Pancreas (tissue), 10 donors: ENCODE results near the gene TFIP11. TPM values are rescaled to one million over a fixed set of nuclear protein-coding genes. Genes with fewer than 3 reads are reported as not detected.

ENCODE experiments used
- ATAC-seq, 4 donors: fragments of 200-7000 bp; cut with Tn5 transposase; one replicate each; pipeline versions ENCODE4 v1.8.0 to v1.9.1; 2020; ENCODE audit warnings: mild to moderate bottlenecking in 4 of 4, moderate library complexity in 4 of 4
- DNase-seq, 6 donors: peaks; one replicate each; pipeline ENCODE4 v3.0.0-alpha.2; 2020
- FAIRE-seq: peaks from 2 replicates; lab custom pipeline; 2012; peaks lifted over from hg19 to GRCh38; lab: Jason Lieb, UNC
- H3K27ac ChIP-seq, 4 donors: fragments of 200-600 bp; sonication (generic); 1 replicate in 3 of 4; 2 replicates in 1 of 4; pipeline versions ENCODE4 v1.5.0 to v1.8.0; 2020
- H3K27me3 ChIP-seq, 4 donors: fragments of 200-600 bp; one replicate each; pipeline ENCODE4 v1.8.0; 2021
- H3K36me3 ChIP-seq, 3 donors: fragments of 200-600 bp; sonication (generic) in 1 of 3; one replicate each; pipeline versions ENCODE4 v1.5.0 to v1.8.0; 2020 to 2021
- H3K4me1 ChIP-seq, 3 donors: fragments of 200-600 bp; one replicate each; pipeline ENCODE4 v1.8.0; 2021
- H3K4me3 ChIP-seq, 4 donors: fragments of 200-600 bp; sonication (generic) in 2 of 4; one replicate each; pipeline versions ENCODE4 v1.5.0 to v1.8.0; 2020 to 2021
- H3K9me3 ChIP-seq, 4 donors: fragments of 200-600 bp; one replicate each; pipeline ENCODE4 v1.8.0; 2021
- WGBS, 2 donors: extraction: QIAGEN DNeasy Blood & Tissue Kit; methylation state at CpG; one replicate each; pipeline ENCODE4 v1.1.7; 2013; 5-methylcytosine and 5-hydroxymethylcytosine counted together
- intact Hi-C, 3 donors: fragments of 100-400 bp; cut with DNase I; formaldehyde crosslinking; loops; one replicate each; pipeline versions ENCODE4 v1.11.1 to v1.14.2; 2022
- polyA plus RNA-seq, 2 donors: library from polyadenylated mRNA; stranded (reverse); fragments of 200-250 nt; gene quantifications; one replicate each; pipeline ENCODE4 v1.2.3, GENCODE V29; 2013
- total RNA-seq, 6 donors: library from RNA; stranded (reverse); fragmentation: NEBNext Ultra II Directional in 4 of 6; extraction: Animal tissue kit (Norgen Biotek cat#: 25700) in 4 of 6; gene quantifications; one replicate each; pipeline versions ENCODE4 v1.2.1 to v1.2.4, GENCODE V29; 2021 to 2023
- TF ChIP-seq, protein P1 (sequence below), 4 donors: fragments of 200-600 bp; sonication (generic) in 3 of 4; IDR thresholded peaks; one replicate each; pipeline versions ENCODE4 v1.5.0 to v1.8.0; 2021; ENCODE audit warnings: antibody characterized with exemption in 4 of 4
- donor health status: healthy with polysubstance abuse.
- donor health status: DM: no; HTN: no; CAD: no; lungs with moderate emphysema.
- donor health status: DM: no; HTN: no; CAD: no.
- donor health status: control.
- donor health status: control.
- donor health status: Bipolar disorder and iron deficiency.
- donor health status: DM: yes; HTN: yes; CAD: no.
- donor health status: DM: no; HTN: no; CAD: no.
- donor health status: DM: no; HTN: no; CAD: no.
- donor health status: DM: yes; HTN: yes; CAD: no.

TFIP11 gene
- total and polyA plus RNA-seq, 8 donors, result 11.0 to 26.7 (median 17.6) TPM

DNA sequence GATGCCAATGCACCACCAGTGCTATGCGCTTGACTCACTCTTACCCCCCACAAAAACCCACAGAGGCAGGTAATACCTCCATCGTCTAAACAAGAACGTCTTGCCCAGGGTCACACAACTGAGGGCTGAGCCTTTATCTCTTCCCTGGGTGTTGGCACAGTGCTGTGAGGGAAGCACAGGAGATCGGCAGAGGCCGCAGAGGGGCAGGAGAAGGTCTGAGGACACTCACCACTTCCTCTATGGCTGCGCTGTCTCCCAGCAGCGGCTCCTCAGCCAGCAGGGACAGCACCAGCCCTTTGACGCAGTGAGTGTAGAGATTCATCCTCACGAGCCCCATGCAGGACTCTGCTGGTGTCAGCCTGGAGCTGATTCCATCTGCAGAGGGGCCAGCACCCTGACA is 48.6 kb downstream of the TFIP11 start:
- FAIRE-seq, result no peak
- no peak overlapping the region for H3K4me3 ChIP-seq
- no peak for DNase-seq
- no peak overlapping the region for H3K27ac ChIP-seq
- peak in 1 of 4 donors; percentile 13 for ATAC-seq
- H3K36me3 ChIP-seq, result peaks cover 0 to 75% (median 24%) of the 10 kb centered on the region in 3 donors
- no peaks in the 10 kb centered on the region for H3K27me3 ChIP-seq
- TF ChIP-seq, protein P1, sequence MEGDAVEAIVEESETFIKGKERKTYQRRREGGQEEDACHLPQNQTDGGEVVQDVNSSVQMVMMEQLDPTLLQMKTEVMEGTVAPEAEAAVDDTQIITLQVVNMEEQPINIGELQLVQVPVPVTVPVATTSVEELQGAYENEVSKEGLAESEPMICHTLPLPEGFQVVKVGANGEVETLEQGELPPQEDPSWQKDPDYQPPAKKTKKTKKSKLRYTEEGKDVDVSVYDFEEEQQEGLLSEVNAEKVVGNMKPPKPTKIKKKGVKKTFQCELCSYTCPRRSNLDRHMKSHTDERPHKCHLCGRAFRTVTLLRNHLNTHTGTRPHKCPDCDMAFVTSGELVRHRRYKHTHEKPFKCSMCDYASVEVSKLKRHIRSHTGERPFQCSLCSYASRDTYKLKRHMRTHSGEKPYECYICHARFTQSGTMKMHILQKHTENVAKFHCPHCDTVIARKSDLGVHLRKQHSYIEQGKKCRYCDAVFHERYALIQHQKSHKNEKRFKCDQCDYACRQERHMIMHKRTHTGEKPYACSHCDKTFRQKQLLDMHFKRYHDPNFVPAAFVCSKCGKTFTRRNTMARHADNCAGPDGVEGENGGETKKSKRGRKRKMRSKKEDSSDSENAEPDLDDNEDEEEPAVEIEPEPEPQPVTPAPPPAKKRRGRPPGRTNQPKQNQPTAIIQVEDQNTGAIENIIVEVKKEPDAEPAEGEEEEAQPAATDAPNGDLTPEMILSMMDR (IDR thresholded peaks at IDR 0.05), result no peak
- intact Hi-C loops, result loop anchor here in 1 of 3 donors (10.0 kb wide), 1 partner anchor 59 kb away; no protein-coding TSS in a partner anchor
- 77 to 84% methylated on average over 9 of the region's 9 CpGs for WGBS, 2 donors
- no peaks in the 10 kb centered on the region for H3K9me3 ChIP-seq
- peaks cover 0 to 4% (median 0%) of the 10 kb centered on the region in 3 donors for H3K4me1 ChIP-seq

DNA sequence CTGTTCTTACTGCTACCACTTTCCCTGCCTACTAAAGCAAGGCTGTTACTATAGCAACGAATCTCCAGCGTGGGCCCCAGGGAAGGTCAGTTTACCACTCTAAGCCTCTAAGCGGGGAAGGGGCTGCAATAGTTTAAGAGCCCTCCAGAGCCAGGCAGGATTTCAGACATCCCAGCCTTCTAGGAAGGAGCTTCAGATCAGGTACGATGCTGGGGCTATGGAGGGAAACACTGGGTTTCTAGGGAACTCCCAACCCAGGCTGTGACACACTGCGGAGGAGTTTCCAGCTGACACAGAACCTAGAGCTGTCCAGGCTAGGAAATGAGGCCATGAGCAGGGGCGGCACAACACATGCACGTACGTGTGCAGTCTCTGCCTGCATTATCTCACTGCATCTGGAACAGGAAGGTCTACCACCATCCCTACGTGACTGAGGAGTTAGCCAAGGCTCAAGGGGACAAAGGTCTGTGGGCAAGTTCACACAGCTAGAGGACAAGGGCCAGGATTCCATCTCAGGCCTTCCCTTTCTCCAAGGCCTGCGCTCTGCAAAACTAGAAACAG is 49.1 kb downstream of the TFIP11 start:
- Histone ChIP-seq H3K27me3 (no peaks in the 10 kb centered on the region), H3K27ac (no peak overlapping the region), H3K4me3 (no peak overlapping the region), H3K9me3 (no peaks in the 10 kb centered on the region), H3K36me3 (peaks cover 0 to 72% (median 20%) of the 10 kb centered on the region in 3 donors), H3K4me1 (peaks cover 0 to 4% (median 0%) of the 10 kb centered on the region in 3 donors)
- ATAC-seq, result peak in 3 of 4 donors; percentile 10 to 38 (median 37)
- no peak for DNase-seq
- 67 to 71% methylated on average over 10 of the region's 10 CpGs for WGBS, 2 donors
- TF ChIP-seq, protein P1 (IDR thresholded peaks at IDR 0.05), result no peak
- intact Hi-C loops, result loop anchor here in 1 of 3 donors (10.0 kb wide), 1 partner anchor 58 kb away; no protein-coding TSS in a partner anchor
- FAIRE-seq, result no peak

DNA sequence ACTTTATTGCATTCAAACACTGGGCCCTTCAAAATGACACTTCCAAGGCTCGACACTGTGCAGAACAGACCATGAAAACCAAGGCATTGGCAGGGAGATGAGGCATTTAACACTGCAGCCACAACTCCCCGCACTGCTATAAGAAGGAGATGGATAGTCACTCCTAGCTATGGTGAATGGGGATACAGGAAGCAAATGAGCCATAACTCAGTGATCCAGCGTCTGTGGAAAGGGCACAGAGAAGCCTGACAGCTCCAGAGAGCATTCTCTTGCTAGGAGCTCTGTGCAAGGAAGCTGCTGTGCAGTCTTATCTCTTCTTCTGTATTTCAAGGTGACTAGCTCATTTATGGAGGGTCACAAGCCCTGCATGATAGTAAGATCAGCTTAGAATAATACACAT is 49.6 kb downstream of the TFIP11 start:
- Histone ChIP-seq H3K9me3 (no peaks in the 10 kb centered on the region), H3K27me3 (no peaks in the 10 kb centered on the region), H3K27ac (no peak overlapping the region), H3K4me1 (peaks cover 0 to 4% (median 0%) of the 10 kb centered on the region in 3 donors), H3K36me3 (peaks cover 0 to 72% (median 22%) of the 10 kb centered on the region in 3 donors), H3K4me3 (no peak overlapping the region)
- no peak for DNase-seq
- no peak for ATAC-seq
- intact Hi-C loops, result loop anchor here in 1 of 3 donors (10.0 kb wide), 1 partner anchor 58 kb away; no protein-coding TSS in a partner anchor
- no peak for FAIRE-seq
- TF ChIP-seq, protein P1 (IDR thresholded peaks at IDR 0.05), result no peak
- WGBS, 2 donors, result 87 to 90% methylated on average over 3 of the region's 3 CpGs

DNA sequence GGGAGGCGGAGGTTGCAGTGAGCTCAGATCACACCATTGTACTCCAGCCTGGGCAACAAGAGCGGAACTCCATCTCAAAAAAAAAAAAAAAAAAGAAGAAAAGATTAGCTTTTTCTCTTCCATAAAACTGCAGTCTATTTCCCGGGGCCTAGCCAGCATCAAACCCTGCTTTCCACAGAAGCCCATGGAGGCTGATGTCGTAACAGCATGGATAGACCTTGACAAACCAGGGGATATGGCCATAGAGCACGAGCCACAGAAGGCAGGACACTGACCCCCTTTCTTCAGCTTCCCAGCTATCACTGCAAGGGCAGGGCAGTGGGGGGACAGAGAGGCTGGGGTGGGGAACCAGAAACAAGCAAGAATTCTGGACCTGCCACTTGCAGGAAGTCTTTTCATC is 50.2 kb downstream of the TFIP11 start:
- WGBS, 2 donors, result 92 to 95% methylated on average over 5 of the region's 5 CpGs
- Histone ChIP-seq H3K27ac (no peak overlapping the region), H3K4me1 (peaks cover 0 to 4% (median 0%) of the 10 kb centered on the region in 3 donors), H3K27me3 (no peaks in the 10 kb centered on the region), H3K36me3 (peaks cover 0 to 71% (median 22%) of the 10 kb centered on the region in 3 donors), H3K9me3 (no peaks in the 10 kb centered on the region), H3K4me3 (no peak overlapping the region)
- FAIRE-seq (no peak), ATAC-seq (no peak), DNase-seq (no peak)
- TF ChIP-seq, protein P1 (IDR thresholded peaks at IDR 0.05), result no peak
- intact Hi-C loops, result loop anchor here in 1 of 3 donors (10.0 kb wide), 1 partner anchor 57 kb away; no protein-coding TSS in a partner anchor
